A549 (cell line): Measurements from ENCODE around the gene BBLN. TPM values are rescaled to one million over a fixed set of nuclear protein-coding genes. Genes with fewer than 3 reads are reported as not detected.

Experiments used
- ATAC-seq, 2 experiments: fragments of 200-7000 bp in 1 of 2; fragments of >200 bp in 1 of 2; cut with Nextera tagmentation in 1 of 2; cut with Tn5 transposase in 1 of 2; 3 replicates each; pipeline versions ENCODE4 v1.8.0 to v1.9.1; 2018 to 2020; ENCODE audit warnings: mild to moderate bottlenecking in 1 of 2, moderate library complexity in 1 of 2
- CTCF ChIA-PET: fragments of 300-600 bp; sonication (Branson Sonifier 250); formaldehyde crosslinking; extraction: SDS; loops from one replicate; lab custom pipeline; 2021; ENCODE audit warnings: antibody characterized with exemption, inconsistent platforms; lab: Yijun Ruan, JAX
- POLR2A ChIA-PET: fragments of 350-600 bp; formaldehyde crosslinking; extraction: SDS; loops from one replicate; lab custom pipeline; 2021; ENCODE audit warnings: antibody characterized with exemption, inconsistent platforms; lab: Yijun Ruan, JAX
- DNase-seq, 2 experiments: peaks; one replicate each; pipeline versions ENCODE4 v3.0.0 to v3.0.0-alpha.2; 2011 to 2016; ENCODE audit warnings: low read depth in 1 of 2, low spot score in 1 of 2
- FAIRE-seq: peaks from 2 replicates; lab custom pipeline; 2011; peaks lifted over from hg19 to GRCh38; lab: Jason Lieb, UNC
- H3K27ac ChIP-seq, 2 experiments: fragments of >200 bp; sonication (Bioruptor Twin); formaldehyde crosslinking; 3 replicates each; pipeline ENCODE4 v1.5.1; 2016 to 2017
- H3K4me1 ChIP-seq: fragments of >200 bp; sonication (Bioruptor Twin); formaldehyde crosslinking; 3 replicates; pipeline ENCODE4 v1.6.1; 2016
- H3K4me2 ChIP-seq: fragments of >200 bp; sonication (Bioruptor Twin); formaldehyde crosslinking; 3 replicates; pipeline ENCODE4 v1.6.1; 2016
- H3K4me3 ChIP-seq: fragments of >200 bp; sonication (Bioruptor Twin); formaldehyde crosslinking; 3 replicates; pipeline ENCODE4 v1.5.1; 2016
- H3K9me3 ChIP-seq: fragments of >200 bp; sonication (Bioruptor Twin); formaldehyde crosslinking; 3 replicates; pipeline ENCODE4 v1.6.1; 2016
- ATOH8 ChIP-seq: fragments of 250-450 bp; sonication (Bioruptor Pico); IDR thresholded peaks from 2 replicates; pipeline ENCODE4 v1.5.0; 2020; ENCODE audit warnings: low read depth, mild to moderate bottlenecking, moderate library complexity
- BHLHE40 ChIP-seq: IDR thresholded peaks from 2 replicates; pipeline ENCODE4 v1.6.1; 2012; ENCODE audit warnings: low read depth, low read length, inconsistent platforms
- CEBPB ChIP-seq, 2 experiments: fragments of >200 bp in 1 of 2; sonication (Bioruptor Twin) in 1 of 2; formaldehyde crosslinking in 1 of 2; IDR thresholded peaks; 2 replicates each; pipeline ENCODE4 v1.6.1; 2012 to 2016
- CHD4 ChIP-seq: fragments of 200-600 bp; sonication (generic); IDR thresholded peaks from 2 replicates; pipeline ENCODE4 v1.6.1; 2016; ENCODE audit warnings: antibody characterized with exemption, mild to moderate bottlenecking, borderline replicate concordance
- CTCF ChIP-seq: fragments of >200 bp; sonication (Bioruptor Twin); formaldehyde crosslinking; IDR thresholded peaks from 3 replicates; pipeline ENCODE4 v1.5.1; 2016
- EHF ChIP-seq: fragments of 250-450 bp; sonication (Bioruptor Pico); IDR thresholded peaks from 2 replicates; pipeline ENCODE4 v1.5.0; 2020; ENCODE audit warnings: mild to moderate bottlenecking
- EHMT2 ChIP-seq: fragments of 200-600 bp; sonication (generic); IDR thresholded peaks from 2 replicates; pipeline ENCODE4 v1.6.1; 2016; ENCODE audit warnings: antibody characterized with exemption, low read depth, mild to moderate bottlenecking, moderate library complexity
- FOXS1 ChIP-seq: fragments of 250-450 bp; sonication (Bioruptor Pico); IDR thresholded peaks from 2 replicates; pipeline ENCODE4 v1.5.0; 2020; ENCODE audit warnings: mild to moderate bottlenecking, moderate library complexity
- HDAC2 ChIP-seq: fragments of 200-600 bp; sonication (generic); IDR thresholded peaks from 2 replicates; pipeline ENCODE4 v1.6.1; 2016
- HEYL ChIP-seq: fragments of 250-450 bp; sonication (Bioruptor Pico); IDR thresholded peaks from 2 replicates; pipeline ENCODE4 v1.8.0; 2021; ENCODE audit warnings: mild to moderate bottlenecking, moderate library complexity
- JUN ChIP-seq, 2 experiments: fragments of >200 bp; sonication (Bioruptor Twin); formaldehyde crosslinking; IDR thresholded peaks; 2 replicates in 1 of 2; 3 replicates in 1 of 2; pipeline ENCODE4 v1.6.1; 2016 to 2017
- KDM5A ChIP-seq: fragments of 200-600 bp; sonication (generic); IDR thresholded peaks from 2 replicates; pipeline ENCODE4 v1.6.1; 2016; ENCODE audit warnings: antibody characterized with exemption, mild to moderate bottlenecking
- NFE2L2 ChIP-seq: fragments of 150-350 bp; conservative IDR thresholded peaks from 2 replicates; pipeline ENCODE4 v1.6.1; 2014; ENCODE audit warnings: low read length
- RAD21 ChIP-seq, 2 experiments: fragments of >200 bp in 1 of 2; sonication (Bioruptor Twin) in 1 of 2; formaldehyde crosslinking in 1 of 2; IDR thresholded peaks in 1 of 2; conservative IDR thresholded peaks in 1 of 2; 2 replicates in 1 of 2; 3 replicates in 1 of 2; pipeline ENCODE4 v1.6.1; 2012 to 2018; ENCODE audit warnings: inconsistent platforms in 1 of 2
- SREBF2 ChIP-seq: fragments of 450-650 bp; IDR thresholded peaks from 2 replicates; pipeline ENCODE4 v1.6.1; 2014; ENCODE audit warnings: mild to moderate bottlenecking, moderate library complexity
- TFCP2L1 ChIP-seq: fragments of 250-450 bp; sonication (Bioruptor Pico); IDR thresholded peaks from 2 replicates; pipeline ENCODE4 v1.5.0; 2021; ENCODE audit warnings: mild to moderate bottlenecking
- ZSCAN20 ChIP-seq: fragments of 250-450 bp; sonication (Bioruptor Pico); IDR thresholded peaks from 2 replicates; pipeline ENCODE4 v1.8.0; 2022; ENCODE audit warnings: mild to moderate bottlenecking, moderate library complexity
- WGBS: methylation state at CpG from one replicate; pipeline ENCODE4 v1.1.6; 2017; ENCODE audit errors: missing lambda C conversion rate; 5-methylcytosine and 5-hydroxymethylcytosine counted together
- polyA plus RNA-seq, 4 experiments: library from polyadenylated mRNA; depleted of rRNA in 3 of 4; stranded (reverse); fragments of >200 nt; fragmentation: RNase III in 1 of 4; extraction: RNeasy Plus Mini Kit Qiagen cat#74134 plus additional on column Dnase treatment in 1 of 4; gene quantifications; 2 replicates in 3 of 4; 3 replicates in 1 of 4; pipeline ENCODE4 v1.2.3, GENCODE V29; 2011 to 2017

BBLN gene
- polyA plus RNA-seq, 2 of the 4 experiments (the other 2 are of a cell fraction), result 23.8 to 28.1 TPM

- no peak for TF ChIP-seq CTCF
These were observed 8.5 kb upstream of the BBLN start (continued) for GRCh38 chr9:128151309-128152132.

- no peak for FAIRE-seq
- POLR2A ChIA-PET, result interaction anchor here (0.5 to 1.0 kb wide), 2 partner anchors 8 to 9 kb away, joined by 3 to 11 read pairs; partner anchors contain the start of gene BBLN
- WGBS, result 85% methylated on average over 12 of the region's 13 CpGs
These were observed 7.7 kb upstream of the BBLN start for GRCh38 chr9:128152133-128153059.

GRCh38 chr9:128153060-128153946, 6.8 kb upstream of the BBLN start:
- TF ChIP-seq BHLHE40 (no peak), CEBPB (IDR thresholded peaks at IDR 0.05) (no peak), JUN (IDR thresholded peaks at IDR 0.05) (no peak)
- peaks cover 27% of the 10 kb centered on the region for H3K4me1 ChIP-seq
- FAIRE-seq (no peak), DNase-seq (no peak), ATAC-seq (no peak)
- peak overlapping the region in 1 of 2 experiments; percentile 47; a peak in 1 of 6 replicates for H3K27ac ChIP-seq
- 69% methylated on average over 9 of the region's 26 CpGs for WGBS
- no peak overlapping the region for H3K4me3 ChIP-seq
- H3K9me3 ChIP-seq, result no peaks in the 10 kb centered on the region
- no peak overlapping the region for H3K4me2 ChIP-seq
- ChIA-PET POLR2A (no interaction called here), CTCF (interaction anchor here (0.8 to 6.3 kb wide), 3 partner anchors 10 to 35 kb away, joined by 3 to 24 read pairs (median 3); no protein-coding TSS in a partner anchor)

More at GRCh38 chr9:128152133-128153059, 7.7 kb upstream of the BBLN start:
- peaks cover 31% of the 10 kb centered on the region for H3K4me1 ChIP-seq
- H3K9me3 ChIP-seq, result no peaks in the 10 kb centered on the region
- no peak overlapping the region for H3K4me2 ChIP-seq
- TF ChIP-seq HDAC2 (no peak), FOXS1 (no peak), BHLHE40 (no peak), HEYL (CRISPR knock-in tag) (no peak), NFE2L2 (no peak)
- ATAC-seq (no peak), DNase-seq (no peak)
- CTCF ChIA-PET, result interaction anchor here (0.8 to 6.3 kb wide), 4 partner anchors 12 to 35 kb away, joined by 3 to 24 read pairs (median 10); no protein-coding TSS in a partner anchor
- peak overlapping the region in 1 of 2 experiments; percentile 47; a peak in 2 of 6 replicates for H3K27ac ChIP-seq
- no peak overlapping the region for H3K4me3 ChIP-seq

- Histone ChIP-seq H3K4me2 (no peak overlapping the region), H3K9me3 (no peaks in the 10 kb centered on the region), H3K27ac (no peak overlapping the region), H3K4me3 (no peak overlapping the region), H3K4me1 (peaks cover 20% of the 10 kb centered on the region)
- DNase-seq (no peak), FAIRE-seq (no peak), ATAC-seq (no peak)
- CTCF ChIA-PET, result interaction anchor here (1.3 to 6.3 kb wide), 2 partner anchors 11 to 36 kb away, joined by 3 to 24 read pairs; no protein-coding TSS in a partner anchor
- POLR2A ChIA-PET, result no interaction called here
- TF ChIP-seq SREBF2 (no peak), RAD21 (conservative IDR thresholded peaks at IDR 0.05 in 1 of 2, IDR thresholded peaks at IDR 0.05 in 1 of 2) (no peak), KDM5A (no peak), ZSCAN20 (CRISPR knock-in tag) (no peak), EHF (no peak), HEYL (CRISPR knock-in tag) (no peak), CHD4 (no peak), TFCP2L1 (CRISPR knock-in tag) (no peak), EHMT2 (no peak), JUN (IDR thresholded peaks at IDR 0.05) (no peak), ATOH8 (no peak)
- WGBS, result 83% methylated on average over 11 of the region's 13 CpGs
These were observed 5.9 kb upstream of the BBLN start for GRCh38 chr9:128153947-128154695.
